Stimulated activated CD8-positive, alpha-beta memory T cell treated with anti-CD3 and anti-CD28 coated beads, Interleukin-4, amount 100 ng/mL, for 4 hours (primary cell): Measurements from ENCODE around the gene PSG3.
"Not testable (repeated sequence)": the region's sequence is repeated elsewhere in the genome, so short reads cannot be mapped to it uniquely, and the experiment has no call there.

ENCODE experiments used
- DNase-seq, 2 donors: peaks; one replicate each; pipeline ENCODE4 v3.0.0-alpha.2; 2020; ENCODE audit warnings: low read depth in 2 of 2, low spot score in 1 of 2

The PSG3 gene

GRCh38 chr19:42740381-42740780 lies at the start of gene PSG3:
PSG3 (minus strand) TSS chr19:42740481; CDS start chr19:42740384, 97 bp downstream.
- DNase-seq: not testable (repeated sequence)

GRCh38 chr19:42788766-42789165 lies 48.5 kb upstream of the PSG3 start:
- DNase-seq: not testable (repeated sequence)

GRCh38 chr19:42787766-42788165 lies 47.5 kb upstream of the PSG3 start:
- not testable (repeated sequence) for DNase-seq

- DNase-seq: not testable (repeated sequence)
These were observed 36.7 kb upstream of the PSG3 start for GRCh38 chr19:42776750-42777612.

GRCh38 chr19:42774510-42775158 lies 34.4 kb upstream of the PSG3 start:
- DNase-seq: not testable (repeated sequence)

GRCh38 chr19:42767319-42767718 lies 27.0 kb upstream of the PSG3 start:
- not testable (repeated sequence) for DNase-seq

- not testable (repeated sequence) for DNase-seq
These were observed 26.6 kb upstream of the PSG3 start for GRCh38 chr19:42766871-42767270.

- no peak for DNase-seq
These were observed 24.6 kb upstream of the PSG3 start for GRCh38 chr19:42764836-42765235.

GRCh38 chr19:42762789-42763188 lies 22.5 kb upstream of the PSG3 start:
- DNase-seq: no peak

GRCh38 chr19:42761924-42762295 lies 21.6 kb upstream of the PSG3 start:
- not testable (repeated sequence) for DNase-seq

GRCh38 chr19:42760954-42761923 lies 21.0 kb upstream of the PSG3 start:
- DNase-seq: not testable (repeated sequence)

- DNase-seq: not testable (repeated sequence)
These were observed 18.4 kb upstream of the PSG3 start for GRCh38 chr19:42758667-42759066.

GRCh38 chr19:42752246-42752645 lies 12.0 kb upstream of the PSG3 start:
- not testable (repeated sequence) for DNase-seq

- DNase-seq: not testable (repeated sequence)
These were observed 1.7 kb upstream of the PSG3 start for GRCh38 chr19:42741726-42742607.

- not testable (repeated sequence) for DNase-seq
These were observed 2.7 kb downstream of the PSG3 start for GRCh38 chr19:42737581-42738011.

GRCh38 chr19:42728341-42728740 lies 11.9 kb downstream of the PSG3 start:
- not testable (repeated sequence) for DNase-seq

- not testable (repeated sequence) for DNase-seq
These were observed 26.3 kb downstream of the PSG3 start for GRCh38 chr19:42714000-42714399.

- DNase-seq: not testable (repeated sequence)
These were observed 27.5 kb downstream of the PSG3 start for GRCh38 chr19:42712753-42713152.

GRCh38 chr19:42710986-42711385 lies 29.3 kb downstream of the PSG3 start:
- not testable (repeated sequence) for DNase-seq

GRCh38 chr19:42697884-42698283 lies 42.4 kb downstream of the PSG3 start:
- no peak for DNase-seq
